PC-3 (cell line): ENCODE measurements around the gene CTNNAL1. TPM values are rescaled to one million over a fixed set of nuclear protein-coding genes. Genes with fewer than 3 reads are reported as not detected.

Source experiments
- ATAC-seq: fragments of 200-7000 bp; cut with Tn5 transposase; 2 replicates; pipeline ENCODE4 v1.9.1; 2020; ENCODE audit warnings: mild to moderate bottlenecking, moderate library complexity
- BruUV-seq: library from RNA; stranded (reverse); fragments of 400-500 nt; replicated peaks from 2 replicates; lab custom pipeline; 2021; lab: Mats Ljungman, UMichigan
- CTCF ChIA-PET: fragments of 300-600 bp; sonication (Branson Sonifier 250); formaldehyde crosslinking; loops from one replicate; lab custom pipeline; 2022; ENCODE audit warnings: antibody characterized with exemption; lab: Charles Lee
- POLR2A ChIA-PET: fragments of 300-600 bp; sonication (Branson Sonifier 250); formaldehyde crosslinking; loops from one replicate; lab custom pipeline; 2022; ENCODE audit warnings: antibody characterized with exemption; ENCODE audit not compliant: unreplicated experiment; lab: Charles Lee
- DNase-seq: peaks from one replicate; pipeline ENCODE4 v3.0.0-alpha.2; 2015
- H2AFZ ChIP-seq: fragments of 300-600 bp; sonication (generic); 2 replicates; pipeline ENCODE4 v1.6.0; 2016; ENCODE audit warnings: antibody characterized with exemption, low read length
- H3F3A ChIP-seq: fragments of 300-600 bp; sonication (generic); one replicate; pipeline ENCODE4 v1.6.0; 2017; ENCODE audit warnings: antibody characterized with exemption, low read length, control low read depth, mild to moderate bottlenecking; ENCODE audit not compliant: unreplicated experiment
- H3K27ac ChIP-seq: fragments of 300-600 bp; sonication (generic); 2 replicates; pipeline ENCODE4 v1.5.1; 2016; ENCODE audit warnings: mild to moderate bottlenecking, low read length
- H3K27me3 ChIP-seq: fragments of 300-600 bp; sonication (generic); 2 replicates; pipeline ENCODE4 v1.6.1; 2016; ENCODE audit warnings: low read length, mixed read lengths
- H3K36me3 ChIP-seq: fragments of 300-600 bp; sonication (generic); 2 replicates; pipeline ENCODE4 v1.6.1; 2016; ENCODE audit warnings: low read depth, mixed run types, low read length, mixed read lengths
- H3K4me1 ChIP-seq: fragments of 300-600 bp; sonication (generic); 2 replicates; pipeline ENCODE4 v1.5.1; 2016; ENCODE audit warnings: low read length; ENCODE audit not compliant: insufficient read depth
- H3K4me2 ChIP-seq: fragments of 300-600 bp; sonication (generic); 2 replicates; pipeline ENCODE4 v1.6.0; 2016; ENCODE audit warnings: low read length
- H3K4me3 ChIP-seq: fragments of 300-600 bp; sonication (generic); 2 replicates; pipeline ENCODE4 v1.5.1; 2016; ENCODE audit warnings: mild to moderate bottlenecking, low read length, mixed read lengths
- H3K79me2 ChIP-seq: fragments of 300-600 bp; sonication (generic); 2 replicates; pipeline ENCODE4 v1.6.1; 2017; ENCODE audit warnings: low read length, mixed read lengths
- H3K9ac ChIP-seq: fragments of 300-600 bp; sonication (generic); 2 replicates; pipeline ENCODE4 v1.6.0; 2016; ENCODE audit warnings: mild to moderate bottlenecking, low read length
- H3K9me2 ChIP-seq: fragments of 300-600 bp; sonication (generic); replicated peaks from 2 replicates; pipeline ENCODE4 v1.6.1; 2016; ENCODE audit warnings: mixed run types, low read length, mixed read lengths
- H3K9me3 ChIP-seq: fragments of 300-600 bp; sonication (generic); 2 replicates; pipeline ENCODE4 v1.6.1; 2016; ENCODE audit warnings: low read length, mixed read lengths
- H4K20me1 ChIP-seq: fragments of 300-600 bp; sonication (generic); 2 replicates; pipeline ENCODE4 v1.6.1; 2016; ENCODE audit warnings: low read length, mixed read lengths
- EZH2 ChIP-seq: fragments of 300-600 bp; sonication (generic); IDR thresholded peaks from one replicate; pipeline ENCODE4 v1.6.1; 2017; ENCODE audit warnings: antibody characterized with exemption, mild to moderate bottlenecking, low read length; ENCODE audit not compliant: unreplicated experiment
- EZH2phosphoT487 ChIP-seq: fragments of 300-600 bp; sonication (generic); IDR thresholded peaks from 2 replicates; pipeline ENCODE4 v1.6.1; 2018; ENCODE audit warnings: mild to moderate bottlenecking, antibody characterized with exemption, low read length, borderline replicate concordance
- intact Hi-C: fragments of 100-400 bp; cut with micrococcal nuclease; formaldehyde crosslinking; loops from 2 replicates; pipeline ENCODE4 v1.9.0; 2023
- total RNA-seq: library from RNA; depleted of rRNA; stranded (reverse); fragments of >200 nt; gene quantifications from 2 replicates; pipeline ENCODE4 v1.2.3, GENCODE V29; 2014
- TF ChIP-seq, protein P1 (sequence below): fragments of 300-600 bp; sonication (generic); conservative IDR thresholded peaks from 2 replicates; pipeline ENCODE4 v1.5.1; 2017; ENCODE audit warnings: antibody characterized with exemption, low read depth, mild to moderate bottlenecking, low read length

The CTNNAL1 gene
- total RNA-seq, 1 experiment from 2014 or later = 97.7 TPM

DNA sequence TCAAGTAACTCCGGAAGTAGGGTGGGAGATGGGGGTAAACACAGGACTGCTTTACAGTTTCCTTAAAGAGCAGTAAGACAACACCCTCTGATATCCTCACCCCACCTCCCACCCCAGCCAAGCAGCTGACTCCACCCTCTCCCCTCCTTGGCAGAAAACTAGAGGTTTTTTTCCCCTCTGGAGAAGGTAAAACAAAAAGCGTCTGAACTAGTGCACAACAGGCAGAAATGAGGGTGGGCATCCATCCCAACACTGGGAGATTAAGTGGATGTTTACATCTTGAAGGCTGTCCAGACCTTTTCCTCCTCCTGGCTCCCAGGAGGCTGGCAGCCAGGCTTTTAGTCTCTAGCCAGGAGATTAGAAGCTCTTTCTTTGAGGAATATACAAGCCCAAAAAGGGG lies 13.9 kb upstream of the CTNNAL1 start:
- DNase-seq = no peak
- Histone ChIP-seq H3K4me1 (peaks cover 18% of the 10 kb centered on the region), H3K9me3 (no peaks in the 10 kb centered on the region), H3K27ac (no peak overlapping the region), H3K9ac (no peak overlapping the region), H4K20me1 (0 out of 2 replicates have a peak, but pooled peaks cover 3% of the 10 kb centered on the region), H2AFZ (no peak overlapping the region), H3K4me3 (no peak overlapping the region), H3F3A (peaks cover 5% of the 10 kb centered on the region), H3K4me2 (no peak overlapping the region), H3K9me2 (no peaks in the 10 kb centered on the region), H3K79me2 (peaks cover 20% of the 10 kb centered on the region), H3K36me3 (peaks cover 7% of the 10 kb centered on the region; the same call in 1 of the 2 replicates), H3K27me3 (no peaks in the 10 kb centered on the region)
- intact Hi-C loops = no loop called here
- ATAC-seq = no peak
- BruUV-seq = no TSS peak
- ChIA-PET CTCF (no interaction called here), POLR2A (no interaction called here)
- TF ChIP-seq EZH2phosphoT487 (no peak), EZH2 (no peak)
- TF ChIP-seq, protein P1, sequence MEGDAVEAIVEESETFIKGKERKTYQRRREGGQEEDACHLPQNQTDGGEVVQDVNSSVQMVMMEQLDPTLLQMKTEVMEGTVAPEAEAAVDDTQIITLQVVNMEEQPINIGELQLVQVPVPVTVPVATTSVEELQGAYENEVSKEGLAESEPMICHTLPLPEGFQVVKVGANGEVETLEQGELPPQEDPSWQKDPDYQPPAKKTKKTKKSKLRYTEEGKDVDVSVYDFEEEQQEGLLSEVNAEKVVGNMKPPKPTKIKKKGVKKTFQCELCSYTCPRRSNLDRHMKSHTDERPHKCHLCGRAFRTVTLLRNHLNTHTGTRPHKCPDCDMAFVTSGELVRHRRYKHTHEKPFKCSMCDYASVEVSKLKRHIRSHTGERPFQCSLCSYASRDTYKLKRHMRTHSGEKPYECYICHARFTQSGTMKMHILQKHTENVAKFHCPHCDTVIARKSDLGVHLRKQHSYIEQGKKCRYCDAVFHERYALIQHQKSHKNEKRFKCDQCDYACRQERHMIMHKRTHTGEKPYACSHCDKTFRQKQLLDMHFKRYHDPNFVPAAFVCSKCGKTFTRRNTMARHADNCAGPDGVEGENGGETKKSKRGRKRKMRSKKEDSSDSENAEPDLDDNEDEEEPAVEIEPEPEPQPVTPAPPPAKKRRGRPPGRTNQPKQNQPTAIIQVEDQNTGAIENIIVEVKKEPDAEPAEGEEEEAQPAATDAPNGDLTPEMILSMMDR = no peak

DNA sequence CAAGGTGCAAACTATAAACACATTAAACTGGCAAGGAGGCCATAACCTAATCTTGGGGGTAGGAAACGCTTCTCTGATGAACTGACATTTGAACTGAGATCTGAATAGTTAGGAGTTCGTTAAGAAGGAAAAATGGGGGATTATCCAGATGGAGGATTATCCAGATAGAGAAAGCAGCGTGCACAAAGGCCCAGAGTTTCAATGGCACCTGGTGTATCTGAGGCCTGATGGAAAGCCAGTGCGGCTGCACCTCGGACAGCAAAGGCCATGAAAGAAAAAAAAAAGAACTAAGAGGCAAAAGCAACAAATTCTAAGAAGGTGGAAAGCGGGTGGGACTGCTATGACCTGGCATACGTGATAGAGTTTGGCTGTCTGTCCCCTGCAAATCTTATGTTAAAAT lies 13.0 kb upstream of the CTNNAL1 start:
- Histone ChIP-seq H3K4me3 (no peak overlapping the region), H3K36me3 (peaks cover 7% of the 10 kb centered on the region; the same call in 1 of the 2 replicates), H3K9me2 (no peaks in the 10 kb centered on the region), H3K27ac (no peak overlapping the region), H3K27me3 (no peaks in the 10 kb centered on the region), H4K20me1 (0 out of 2 replicates have a peak, but pooled peaks cover 3% of the 10 kb centered on the region), H3K4me1 (peaks cover 25% of the 10 kb centered on the region), H3K79me2 (peaks cover 25% of the 10 kb centered on the region), H3K9ac (no peak overlapping the region), H3K9me3 (no peaks in the 10 kb centered on the region), H3F3A (peaks cover 5% of the 10 kb centered on the region), H3K4me2 (no peak overlapping the region), H2AFZ (no peak overlapping the region)
- intact Hi-C loops = no loop called here
- DNase-seq = no peak
- no TSS peak for BruUV-seq
- ChIA-PET POLR2A (interaction anchor here (0.6 kb wide), 1 partner anchor 17 kb away, joined by 3 read pairs; no protein-coding TSS in a partner anchor), CTCF (no interaction called here)
- ATAC-seq = no peak
- TF ChIP-seq EZH2 (no peak), EZH2phosphoT487 (no peak)
- TF ChIP-seq, protein P1 = no peak

DNA sequence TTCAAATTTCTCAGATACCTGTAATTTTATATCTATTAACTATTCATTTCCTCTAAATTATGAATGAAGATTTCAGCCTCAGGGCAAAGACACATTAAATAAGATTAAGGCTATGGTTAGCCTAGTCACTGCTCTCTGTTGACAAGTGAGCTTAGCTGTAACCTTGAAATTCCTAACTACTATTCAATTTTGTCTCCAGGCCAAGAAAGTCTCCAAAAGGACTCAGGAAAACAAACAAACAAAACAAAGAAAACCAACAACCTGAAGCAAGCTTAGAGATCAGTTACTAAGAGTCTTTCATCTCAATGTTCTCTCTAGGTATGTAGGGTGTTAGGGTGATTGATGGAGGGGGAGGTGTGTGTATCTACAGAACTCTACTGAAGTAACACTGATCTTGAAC lies 9.6 kb upstream of the CTNNAL1 start:
- Histone ChIP-seq H3K4me1 (peaks cover 25% of the 10 kb centered on the region), H3K36me3 (peaks cover 9% of the 10 kb centered on the region; the same call in 1 of the 2 replicates), H3K27ac (peak overlapping the region; percentile 49; the same call in 1 of the 2 replicates), H3K9ac (no peak overlapping the region), H3F3A (peaks cover 5% of the 10 kb centered on the region), H3K9me2 (no peaks in the 10 kb centered on the region), H3K4me2 (peak overlapping the region; percentile 59), H3K9me3 (no peaks in the 10 kb centered on the region), H2AFZ (no peak overlapping the region), H3K79me2 (peaks cover 22% of the 10 kb centered on the region), H3K4me3 (no peak overlapping the region), H4K20me1 (0 out of 2 replicates have a peak, but pooled peaks cover 3% of the 10 kb centered on the region), H3K27me3 (no peaks in the 10 kb centered on the region)
- ChIA-PET POLR2A (no interaction called here), CTCF (no interaction called here)
- ATAC-seq (peak; percentile 86), DNase-seq (peak; percentile 86)
- intact Hi-C loops = loop anchor here (1.0 kb wide), 1 partner anchor 11 kb away; no protein-coding TSS in a partner anchor
- TF ChIP-seq, protein P1 = no peak
- TF ChIP-seq EZH2 = no peak
- no peak for TF ChIP-seq EZH2phosphoT487
- BruUV-seq = no TSS peak
